Central memory CD4-positive, alpha-beta T cell (primary cell): Measurements from ENCODE around the gene CHRM4.

Experiments used
- DNase-seq: peaks from one replicate; pipeline ENCODE4 v3.0.0; 2022

The CHRM4 gene

DNA sequence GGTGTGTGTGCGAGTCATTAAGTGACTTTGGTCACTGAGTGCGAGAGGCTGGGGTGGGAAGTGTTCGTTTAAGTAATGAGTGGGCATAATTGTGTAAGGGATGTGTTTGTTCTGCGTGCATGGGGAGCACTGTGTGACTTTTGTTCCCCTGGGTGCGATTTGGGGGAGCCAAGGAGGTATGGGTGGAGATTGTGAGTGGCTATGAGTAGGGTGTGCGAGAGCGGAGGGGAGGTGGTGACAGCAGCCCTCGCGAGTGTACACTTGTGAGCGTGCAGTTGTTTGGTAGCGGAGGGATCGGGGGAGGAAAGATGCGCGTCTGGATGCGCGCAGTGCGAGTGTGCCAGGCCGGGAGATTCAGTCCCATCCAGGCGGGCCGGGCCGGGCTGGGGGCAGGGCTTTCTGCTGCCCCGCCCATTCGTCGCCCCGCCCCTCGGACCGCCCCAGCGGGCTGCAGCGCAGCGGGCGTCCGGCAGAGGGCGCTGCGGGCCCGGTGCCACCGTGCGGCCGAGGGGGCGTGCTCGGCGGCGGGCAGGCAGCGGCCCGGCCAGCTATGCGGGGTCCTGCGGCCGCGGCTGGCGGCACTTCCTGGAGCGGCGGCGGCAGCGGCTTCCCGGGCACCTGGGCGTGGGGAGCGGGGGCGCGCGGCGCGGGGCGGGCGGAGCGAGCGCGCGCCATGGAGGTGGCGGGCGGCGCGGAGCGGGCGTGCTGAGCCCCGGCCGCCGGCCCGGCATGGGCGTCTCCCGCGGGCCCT, 44.5 kb downstream of the CHRM4 start, which contains the start of gene DGKZ:
Gene DGKZ (plus strand): TSS at position 578 of the 751 bp plus-strand sequence. CDS start 197 bp downstream, outside the sequence.
- peak; percentile 95 for DNase-seq

- DNase-seq: no peak
These were observed 45.6 kb downstream of the CHRM4 start for GRCh38 chr11:46345881-46346484.

GRCh38 chr11:46345131-46345597, 46.4 kb downstream of the CHRM4 start:
- no peak for DNase-seq

- no peak for DNase-seq
These were observed 48.1 kb downstream of the CHRM4 start for GRCh38 chr11:46343520-46343919.

GRCh38 chr11:46342239-46342638, 49.3 kb downstream of the CHRM4 start:
- no peak for DNase-seq

DNA sequence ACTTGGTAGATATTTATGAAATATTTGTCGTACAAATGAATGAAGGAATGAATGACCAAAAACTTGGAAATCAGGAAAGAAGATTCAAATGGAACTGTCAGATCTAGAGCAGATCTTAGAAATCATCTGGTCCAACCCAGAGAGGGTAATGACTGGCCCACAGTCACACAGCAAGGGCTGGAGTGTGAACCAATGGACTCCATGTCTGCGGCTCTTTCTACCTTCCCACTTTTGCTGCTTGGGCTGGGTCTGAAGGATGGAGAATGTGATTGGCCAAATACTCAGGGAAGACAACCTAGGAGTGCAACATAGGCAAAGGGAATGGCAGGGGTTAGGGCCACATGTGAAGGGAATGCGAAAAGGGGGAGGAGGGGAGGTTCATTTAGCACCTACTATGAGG, 50.1 kb downstream of the CHRM4 start:
- no peak for DNase-seq

GRCh38 chr11:46339816-46340215, 51.8 kb downstream of the CHRM4 start:
- DNase-seq: no peak

DNA sequence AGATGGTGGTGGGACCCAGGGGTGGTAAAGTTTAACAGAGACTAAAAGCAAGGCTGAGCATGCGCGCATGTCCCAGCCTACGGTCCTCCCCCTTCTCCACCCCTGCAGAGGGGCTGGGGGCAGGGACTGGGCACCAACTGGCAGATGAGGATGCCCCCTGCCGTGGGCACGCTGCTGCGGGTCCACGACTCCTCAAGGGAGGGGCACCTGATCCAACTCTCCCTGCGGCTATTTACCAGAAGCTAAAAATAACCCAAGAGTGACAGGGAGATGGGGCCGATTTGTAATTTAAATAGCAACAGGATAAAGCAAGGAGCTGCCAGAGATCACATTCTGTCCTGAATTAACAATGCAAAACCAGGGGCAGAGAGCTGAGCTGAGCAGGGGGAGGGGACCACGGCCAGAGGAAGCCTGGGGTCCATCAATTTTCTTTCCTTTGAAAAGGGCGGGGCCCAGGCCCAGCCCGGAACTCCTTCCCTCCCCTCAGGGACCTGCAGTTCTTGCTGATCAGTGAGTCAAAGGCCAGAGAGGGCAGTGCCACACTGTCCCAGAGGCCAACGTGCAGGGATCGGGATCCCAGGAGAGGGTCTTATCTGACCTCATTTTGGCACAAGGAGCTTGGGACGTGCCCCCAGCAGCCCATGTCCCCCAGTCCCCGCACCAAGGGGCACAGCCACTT, 52.4 kb downstream of the CHRM4 start:
- DNase-seq: no peak

DNA sequence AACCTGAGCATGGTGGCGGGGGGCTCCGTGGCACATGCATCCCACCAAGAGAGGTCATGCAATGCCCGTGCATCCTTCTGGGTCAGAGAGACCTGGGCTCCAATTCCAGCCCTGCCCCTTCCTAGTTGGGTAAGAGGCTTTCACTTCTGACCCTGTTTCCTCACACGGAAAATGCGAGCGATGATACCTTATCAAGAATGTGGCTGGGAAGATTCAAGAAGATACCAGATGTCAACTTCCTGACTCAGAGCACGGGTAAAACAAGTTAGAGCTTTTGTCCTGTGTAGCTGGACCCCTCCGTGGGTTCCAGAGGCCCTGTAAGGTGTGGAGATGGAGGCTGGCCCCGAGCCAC, 53.0 kb downstream of the CHRM4 start:
- no peak for DNase-seq

DNA sequence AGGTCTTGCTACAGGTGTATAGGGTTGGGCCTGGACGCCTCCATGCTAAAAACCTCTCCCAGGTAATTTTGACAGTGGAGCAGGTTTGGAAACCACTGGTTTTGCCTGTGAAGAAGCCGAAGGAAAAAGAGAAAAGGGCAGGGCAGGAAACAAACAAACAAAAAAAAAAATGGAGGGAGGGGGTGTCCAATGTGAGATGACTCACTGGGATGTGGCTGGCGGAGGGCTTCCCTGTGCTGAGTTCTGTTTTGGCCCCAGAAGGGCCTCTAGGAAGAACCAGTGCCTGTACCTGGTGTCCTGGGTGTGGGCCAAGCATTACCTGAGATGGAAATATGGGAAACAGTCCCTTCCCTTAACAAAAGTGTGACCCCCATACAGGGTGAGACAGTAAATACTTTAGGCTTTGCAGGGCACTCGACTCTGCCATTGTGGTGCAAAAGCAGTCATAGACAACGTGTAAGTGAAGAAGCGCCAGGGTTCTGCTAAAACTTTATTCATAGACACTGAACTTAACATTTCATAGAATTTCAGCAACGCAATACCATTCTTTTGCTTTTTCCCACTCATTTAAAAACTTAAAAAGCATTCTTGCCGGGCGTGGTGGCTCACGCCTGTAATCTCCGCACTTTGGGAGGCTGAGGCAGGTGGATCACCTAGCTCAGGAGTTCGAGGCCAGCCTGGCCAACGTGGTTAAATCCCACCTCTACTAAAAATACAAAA, 53.8 kb downstream of the CHRM4 start:
- DNase-seq: no peak

GRCh38 chr11:46336563-46337180, 54.9 kb downstream of the CHRM4 start:
- DNase-seq: no peak

- DNase-seq: no peak
These were observed 55.5 kb downstream of the CHRM4 start for GRCh38 chr11:46335890-46336562.

DNA sequence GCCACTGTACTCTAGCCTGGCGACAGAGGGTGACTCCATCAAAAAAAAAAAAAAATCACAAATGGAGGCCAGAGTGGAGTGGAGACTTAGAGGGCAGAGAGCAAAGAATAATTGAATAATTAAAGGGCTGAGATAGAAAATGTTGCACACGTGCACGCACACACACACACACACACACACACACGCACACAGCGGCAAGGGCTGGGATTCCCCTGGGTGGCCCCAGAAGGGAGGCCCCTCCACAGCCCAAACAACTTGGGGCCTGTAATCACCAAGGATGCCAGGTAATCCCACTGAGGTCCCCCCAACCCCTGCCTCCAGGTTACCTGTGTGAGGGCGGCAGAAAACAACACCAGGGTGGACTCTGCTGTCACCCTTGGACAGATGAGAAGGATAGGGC, 56.3 kb downstream of the CHRM4 start:
- no peak for DNase-seq

DNA sequence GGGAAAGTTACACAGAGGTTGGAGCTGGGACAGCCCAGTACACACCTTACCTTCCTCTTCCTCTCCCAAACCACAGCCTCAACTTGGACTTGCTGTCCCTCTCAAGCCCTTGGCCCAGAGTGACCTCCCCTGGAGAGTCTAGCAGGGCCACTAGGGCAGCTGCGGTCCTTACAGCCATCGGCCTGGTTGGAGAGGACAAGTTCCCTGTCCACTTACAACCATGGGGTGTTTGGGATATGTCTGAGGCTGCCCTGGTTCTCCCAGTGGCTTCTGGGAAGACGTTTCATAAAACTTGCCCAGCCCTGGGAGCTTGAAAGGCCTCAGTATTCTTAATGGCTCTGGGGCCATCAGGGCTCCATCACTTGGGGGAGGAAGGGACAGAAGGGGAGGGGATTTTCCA, 57.4 kb downstream of the CHRM4 start:
- DNase-seq: no peak
